HEK293 (cell line): ENCODE measurements around the gene ZBED1.

Experiments used
- MYNN ChIP-seq: fragments of 450-650 bp; formaldehyde crosslinking; IDR thresholded peaks from 2 replicates; pipeline ENCODE4 v1.5.1; 2016; ENCODE audit warnings: missing biosample characterization, missing genetic modification characterization, borderline replicate concordance
- RBAK ChIP-seq: fragments of 450-650 bp; formaldehyde crosslinking; IDR thresholded peaks from 2 replicates; pipeline ENCODE4 v1.5.1; 2016; ENCODE audit warnings: missing biosample characterization, missing genetic modification characterization
- SCRT1 ChIP-seq: fragments of 450-650 bp; formaldehyde crosslinking; IDR thresholded peaks from 2 replicates; pipeline ENCODE4 v1.5.1; 2016; ENCODE audit warnings: missing biosample characterization, missing genetic modification characterization, borderline replicate concordance
- ZBTB11 ChIP-seq: fragments of 450-650 bp; formaldehyde crosslinking; conservative IDR thresholded peaks from 2 replicates; pipeline ENCODE4 v1.5.1; 2016; ENCODE audit warnings: low read depth, missing biosample characterization, missing genetic modification characterization
- ZNF24 ChIP-seq: fragments of 450-650 bp; formaldehyde crosslinking; IDR thresholded peaks from 2 replicates; pipeline ENCODE4 v1.5.1; 2016; ENCODE audit warnings: missing biosample characterization, missing genetic modification characterization
- ZNF311 ChIP-seq: fragments of 450-650 bp; formaldehyde crosslinking; IDR thresholded peaks from 2 replicates; pipeline ENCODE4 v1.5.1; 2017; ENCODE audit warnings: missing biosample characterization, missing genetic modification characterization, borderline replicate concordance
- ZNF362 ChIP-seq: fragments of 450-650 bp; formaldehyde crosslinking; IDR thresholded peaks from 2 replicates; pipeline ENCODE4 v1.5.1; 2016; ENCODE audit warnings: missing biosample characterization, missing genetic modification characterization
- ZNF426 ChIP-seq: fragments of 450-650 bp; formaldehyde crosslinking; IDR thresholded peaks from 2 replicates; pipeline ENCODE4 v1.5.1; 2017; ENCODE audit warnings: missing biosample characterization, missing genetic modification characterization, mild to moderate bottlenecking, inconsistent platforms, moderate library complexity
- ZNF561 ChIP-seq: fragments of 450-650 bp; IDR thresholded peaks from 2 replicates; pipeline ENCODE4 v1.5.1; 2018; ENCODE audit warnings: missing biosample characterization, missing genetic modification characterization, borderline replicate concordance
- ZNF585B ChIP-seq: fragments of 450-650 bp; formaldehyde crosslinking; IDR thresholded peaks from 2 replicates; pipeline ENCODE4 v1.5.1; 2016; ENCODE audit warnings: missing biosample characterization, missing genetic modification characterization
- ZNF596 ChIP-seq: fragments of 450-650 bp; IDR thresholded peaks from 2 replicates; pipeline ENCODE4 v1.5.0; 2018; ENCODE audit warnings: missing biosample characterization, mild to moderate bottlenecking, missing genetic modification characterization, moderate library complexity
- ZNF645 ChIP-seq: fragments of 450-650 bp; formaldehyde crosslinking; IDR thresholded peaks from 2 replicates; pipeline ENCODE4; 2016; ENCODE audit warnings: missing biosample characterization, missing genetic modification characterization
- ZNF677 ChIP-seq: fragments of 450-650 bp; IDR thresholded peaks from 2 replicates; pipeline ENCODE4 v1.5.0; 2018; ENCODE audit warnings: missing biosample characterization, mild to moderate bottlenecking, missing genetic modification characterization, moderate library complexity
- ZNF768 ChIP-seq: fragments of 450-650 bp; formaldehyde crosslinking; IDR thresholded peaks from 2 replicates; pipeline ENCODE4 v1.5.1; 2018; ENCODE audit warnings: missing biosample characterization, mild to moderate bottlenecking, missing genetic modification characterization
- ZNF776 ChIP-seq: fragments of 450-650 bp; formaldehyde crosslinking; IDR thresholded peaks from 2 replicates; pipeline ENCODE4 v1.5.0; 2017; ENCODE audit warnings: missing biosample characterization, missing genetic modification characterization, borderline replicate concordance
- ZNF843 ChIP-seq: fragments of 450-650 bp; formaldehyde crosslinking; IDR thresholded peaks from 2 replicates; pipeline ENCODE4 v1.5.1; 2016; ENCODE audit warnings: missing biosample characterization, missing genetic modification characterization
- TF ChIP-seq, protein P1 (sequence below): fragments of 450-650 bp; formaldehyde crosslinking; IDR thresholded peaks from 2 replicates; pipeline ENCODE4 v1.5.1; 2016; ENCODE audit warnings: missing biosample characterization, missing genetic modification characterization
- TF ChIP-seq, protein P2 (sequence below): fragments of 450-650 bp; formaldehyde crosslinking; IDR thresholded peaks from 2 replicates; pipeline ENCODE4 v1.5.1; 2016; ENCODE audit warnings: missing biosample characterization, missing genetic modification characterization
- TF ChIP-seq, protein P3 (sequence below): fragments of 450-650 bp; formaldehyde crosslinking; IDR thresholded peaks from 2 replicates; pipeline ENCODE4 v1.5.1; 2017; ENCODE audit warnings: missing biosample characterization, missing genetic modification characterization
- TF ChIP-seq, protein P4 (sequence below): fragments of 450-650 bp; formaldehyde crosslinking; conservative IDR thresholded peaks from 2 replicates; pipeline ENCODE4 v1.5.1; 2016; ENCODE audit warnings: low read depth, missing biosample characterization, missing genetic modification characterization

Gene ZBED1

GRCh38 chrX:2502668-2503519 lies 2.1 kb upstream of the ZBED1 start (continued):
- TF ChIP-seq, protein P1, sequence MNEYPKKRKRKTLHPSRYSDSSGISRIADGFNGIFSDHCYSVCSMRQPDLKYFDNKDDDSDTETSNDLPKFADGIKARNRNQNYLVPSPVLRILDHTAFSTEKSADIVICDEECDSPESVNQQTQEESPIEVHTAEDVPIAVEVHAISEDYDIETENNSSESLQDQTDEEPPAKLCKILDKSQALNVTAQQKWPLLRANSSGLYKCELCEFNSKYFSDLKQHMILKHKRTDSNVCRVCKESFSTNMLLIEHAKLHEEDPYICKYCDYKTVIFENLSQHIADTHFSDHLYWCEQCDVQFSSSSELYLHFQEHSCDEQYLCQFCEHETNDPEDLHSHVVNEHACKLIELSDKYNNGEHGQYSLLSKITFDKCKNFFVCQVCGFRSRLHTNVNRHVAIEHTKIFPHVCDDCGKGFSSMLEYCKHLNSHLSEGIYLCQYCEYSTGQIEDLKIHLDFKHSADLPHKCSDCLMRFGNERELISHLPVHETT: no peak; the same call in 1 of the 2 replicates
- TF ChIP-seq MYNN (tag by site-specific recombination): no peak
- TF ChIP-seq, protein P2, sequence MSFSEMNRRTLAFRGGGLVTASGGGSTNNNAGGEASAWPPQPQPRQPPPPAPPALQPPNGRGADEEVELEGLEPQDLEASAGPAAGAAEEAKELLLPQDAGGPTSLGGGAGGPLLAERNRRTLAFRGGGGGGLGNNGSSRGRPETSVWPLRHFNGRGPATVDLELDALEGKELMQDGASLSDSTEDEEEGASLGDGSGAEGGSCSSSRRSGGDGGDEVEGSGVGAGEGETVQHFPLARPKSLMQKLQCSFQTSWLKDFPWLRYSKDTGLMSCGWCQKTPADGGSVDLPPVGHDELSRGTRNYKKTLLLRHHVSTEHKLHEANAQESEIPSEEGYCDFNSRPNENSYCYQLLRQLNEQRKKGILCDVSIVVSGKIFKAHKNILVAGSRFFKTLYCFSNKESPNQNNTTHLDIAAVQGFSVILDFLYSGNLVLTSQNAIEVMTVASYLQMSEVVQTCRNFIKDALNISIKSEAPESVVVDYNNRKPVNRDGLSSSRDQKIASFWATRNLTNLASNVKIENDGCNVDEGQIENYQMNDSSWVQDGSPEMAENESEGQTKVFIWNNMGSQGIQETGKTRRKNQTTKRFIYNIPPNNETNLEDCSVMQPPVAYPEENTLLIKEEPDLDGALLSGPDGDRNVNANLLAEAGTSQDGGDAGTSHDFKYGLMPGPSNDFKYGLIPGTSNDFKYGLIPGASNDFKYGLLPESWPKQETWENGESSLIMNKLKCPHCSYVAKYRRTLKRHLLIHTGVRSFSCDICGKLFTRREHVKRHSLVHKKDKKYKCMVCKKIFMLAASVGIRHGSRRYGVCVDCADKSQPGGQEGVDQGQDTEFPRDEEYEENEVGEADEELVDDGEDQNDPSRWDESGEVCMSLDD (tag by site-specific recombination): no peak; the same call in 1 of the 2 replicates
- TF ChIP-seq, protein P3, sequence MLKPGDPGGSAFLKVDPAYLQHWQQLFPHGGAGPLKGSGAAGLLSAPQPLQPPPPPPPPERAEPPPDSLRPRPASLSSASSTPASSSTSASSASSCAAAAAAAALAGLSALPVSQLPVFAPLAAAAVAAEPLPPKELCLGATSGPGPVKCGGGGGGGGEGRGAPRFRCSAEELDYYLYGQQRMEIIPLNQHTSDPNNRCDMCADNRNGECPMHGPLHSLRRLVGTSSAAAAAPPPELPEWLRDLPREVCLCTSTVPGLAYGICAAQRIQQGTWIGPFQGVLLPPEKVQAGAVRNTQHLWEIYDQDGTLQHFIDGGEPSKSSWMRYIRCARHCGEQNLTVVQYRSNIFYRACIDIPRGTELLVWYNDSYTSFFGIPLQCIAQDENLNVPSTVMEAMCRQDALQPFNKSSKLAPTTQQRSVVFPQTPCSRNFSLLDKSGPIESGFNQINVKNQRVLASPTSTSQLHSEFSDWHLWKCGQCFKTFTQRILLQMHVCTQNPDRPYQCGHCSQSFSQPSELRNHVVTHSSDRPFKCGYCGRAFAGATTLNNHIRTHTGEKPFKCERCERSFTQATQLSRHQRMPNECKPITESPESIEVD (tag by site-specific recombination): peak; percentile 40; the same call in 1 of the 2 replicates
- TF ChIP-seq RBAK: no peak
- TF ChIP-seq SCRT1 (tag by site-specific recombination): no peak
- no peak for TF ChIP-seq ZNF24
- TF ChIP-seq ZNF311: no peak
- TF ChIP-seq ZNF362 (tag by site-specific recombination): 0 out of 2 replicates have a peak, but pooled peaks have one; percentile 48
- TF ChIP-seq ZNF645: no peak
- TF ChIP-seq ZNF768 (tag by site-specific recombination): no peak
- no peak for TF ChIP-seq ZNF677 (tag by site-specific recombination)
- TF ChIP-seq ZNF776 (tag by site-specific recombination): no peak
- peak; percentile 44; the same call in 1 of the 2 replicates for TF ChIP-seq ZNF843
- no peak for TF ChIP-seq ZBTB11 (tag by site-specific recombination)
- TF ChIP-seq ZNF426 (tag by site-specific recombination): no peak
- 0 out of 2 replicates have a peak, but pooled peaks have one; percentile 53 for TF ChIP-seq ZNF561
- no peak for TF ChIP-seq ZNF585B
- TF ChIP-seq, protein P4, sequence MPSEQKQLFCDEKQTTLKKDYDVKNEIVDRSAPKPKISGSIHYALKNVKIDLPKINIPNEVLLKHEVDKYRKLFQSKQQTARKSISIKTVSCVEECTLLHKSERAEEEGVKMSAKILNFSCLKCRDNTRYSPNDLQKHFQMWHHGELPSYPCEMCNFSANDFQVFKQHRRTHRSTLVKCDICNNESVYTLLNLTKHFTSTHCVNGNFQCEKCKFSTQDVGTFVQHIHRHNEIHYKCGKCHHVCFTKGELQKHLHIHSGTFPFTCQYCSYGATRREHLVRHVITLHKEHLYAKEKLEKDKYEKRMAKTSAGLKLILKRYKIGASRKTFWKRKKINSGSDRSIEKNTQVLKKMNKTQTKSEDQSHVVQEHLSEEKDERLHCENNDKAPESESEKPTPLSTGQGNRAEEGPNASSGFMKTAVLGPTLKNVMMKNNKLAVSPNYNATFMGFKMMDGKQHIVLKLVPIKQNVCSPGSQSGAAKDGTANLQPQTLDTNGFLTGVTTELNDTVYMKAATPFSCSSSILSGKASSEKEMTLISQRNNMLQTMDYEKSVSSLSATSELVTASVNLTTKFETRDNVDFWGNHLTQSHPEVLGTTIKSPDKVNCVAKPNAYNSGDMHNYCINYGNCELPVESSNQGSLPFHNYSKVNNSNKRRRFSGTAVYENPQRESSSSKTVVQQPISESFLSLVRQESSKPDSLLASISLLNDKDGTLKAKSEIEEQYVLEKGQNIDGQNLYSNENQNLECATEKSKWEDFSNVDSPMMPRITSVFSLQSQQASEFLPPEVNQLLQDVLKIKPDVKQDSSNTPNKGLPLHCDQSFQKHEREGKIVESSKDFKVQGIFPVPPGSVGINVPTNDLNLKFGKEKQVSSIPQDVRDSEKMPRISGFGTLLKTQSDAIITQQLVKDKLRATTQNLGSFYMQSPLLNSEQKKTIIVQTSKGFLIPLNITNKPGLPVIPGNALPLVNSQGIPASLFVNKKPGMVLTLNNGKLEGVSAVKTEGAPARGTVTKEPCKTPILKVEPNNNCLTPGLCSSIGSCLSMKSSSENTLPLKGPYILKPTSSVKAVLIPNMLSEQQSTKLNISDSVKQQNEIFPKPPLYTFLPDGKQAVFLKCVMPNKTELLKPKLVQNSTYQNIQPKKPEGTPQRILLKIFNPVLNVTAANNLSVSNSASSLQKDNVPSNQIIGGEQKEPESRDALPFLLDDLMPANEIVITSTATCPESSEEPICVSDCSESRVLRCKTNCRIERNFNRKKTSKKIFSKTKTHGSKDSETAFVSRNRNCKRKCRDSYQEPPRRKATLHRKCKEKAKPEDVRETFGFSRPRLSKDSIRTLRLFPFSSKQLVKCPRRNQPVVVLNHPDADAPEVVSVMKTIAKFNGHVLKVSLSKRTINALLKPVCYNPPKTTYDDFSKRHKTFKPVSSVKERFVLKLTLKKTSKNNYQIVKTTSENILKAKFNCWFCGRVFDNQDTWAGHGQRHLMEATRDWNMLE: 0 out of 2 replicates have a peak, but pooled peaks have one; percentile 17
- peak; percentile 20; the same call in 1 of the 2 replicates for TF ChIP-seq ZNF596
